PFSK-1 (cell line): ENCODE measurements around the gene DNAJB5.

Source experiments
- REST ChIP-seq, 2 experiments: IDR thresholded peaks; 2 replicates each; pipeline versions ENCODE4 v1.6.1 to v1.8.0; 2011 to 2012; ENCODE audit warnings: low read depth in 2 of 2, low read length in 2 of 2, control low read depth in 1 of 2, inconsistent platforms in 1 of 2, mild to moderate bottlenecking in 1 of 2, moderate library complexity in 1 of 2; ENCODE audit not compliant: insufficient read depth in 1 of 2
- TAF1 ChIP-seq: IDR thresholded peaks from 2 replicates; pipeline ENCODE4 v1.6.1; 2012; ENCODE audit warnings: low read length, control low read depth, borderline replicate concordance; ENCODE audit not compliant: insufficient read depth

- no peak for TF ChIP-seq TAF1
- TF ChIP-seq REST (IDR thresholded peaks at IDR 0.05; ENCODE audit: insufficient read depth in 1 of 2, low read depth in 2 of 2, low read length in 2 of 2), result no peak
Observed at GRCh38 chr9:35026671-35027070, 37.1 kb downstream of the DNAJB5 start.
